Activated CD8-positive, alpha-beta T cell treated with anti-CD3 and anti-CD28 coated beads, Interleukin-2, amount 10 ng/mL, durations not matched to agents 7 days and 5 days (primary cell): Measurements from ENCODE around the gene ULK4. TPM values are rescaled to one million over a fixed set of nuclear protein-coding genes. Genes with fewer than 3 reads are reported as not detected.

Experiments
- ATAC-seq: fragments of 150-1000 bp; cut with Tn5 transposase; one replicate; pipeline ENCODE4 v1.10.0; 2021; ENCODE audit warnings: moderate library complexity
- CTCF ChIA-PET: fragments of 350-600 bp; sonication (Branson Sonifier 250); formaldehyde crosslinking; loops from one replicate; lab custom pipeline; 2021; ENCODE audit warnings: antibody characterized with exemption; lab: Charles Lee
- POLR2A ChIA-PET: fragments of 350-600 bp; sonication (Branson Sonifier 250); formaldehyde crosslinking; loops from one replicate; lab custom pipeline; 2021; ENCODE audit warnings: antibody characterized with exemption; lab: Charles Lee
- DNase-seq: peaks from one replicate; pipeline ENCODE4 v3.0.0-alpha.2; 2020
- H3K27ac Mint-ChIP-seq: one replicate; pipeline ENCODE4 v1.8.0; 2021; ENCODE audit warnings: mild to moderate bottlenecking, mixed read lengths
- H3K27me3 Mint-ChIP-seq: one replicate; pipeline ENCODE4 v1.8.0; 2021; ENCODE audit warnings: low read depth, mixed read lengths
- H3K36me3 Mint-ChIP-seq: one replicate; pipeline ENCODE4 v1.8.0; 2021; ENCODE audit warnings: low read depth, mixed read lengths
- H3K4me1 Mint-ChIP-seq: one replicate; pipeline ENCODE4 v1.8.0; 2021; ENCODE audit warnings: low read depth, mixed read lengths
- H3K4me3 Mint-ChIP-seq: one replicate; pipeline ENCODE4 v1.8.0; 2021; ENCODE audit warnings: mild to moderate bottlenecking, mixed read lengths
- H3K9me3 Mint-ChIP-seq: one replicate; pipeline ENCODE4 v1.8.0; 2022; ENCODE audit warnings: mixed read lengths; ENCODE audit not compliant: insufficient read depth
- total RNA-seq, 2 experiments: library from RNA; stranded (reverse); gene quantifications; one replicate each; pipeline ENCODE4 v1.2.3, GENCODE V29; 2021

Gene ULK4
- total RNA-seq, 2 experiments from 2014 or later, result 10.5 to 12.3 TPM

- Mint-ChIP-seq H3K27me3 (no peaks in the 10 kb centered on the region), H3K36me3 (no peaks in the 10 kb centered on the region), H3K27ac (no peak overlapping the region), H3K9me3 (no peaks in the 10 kb centered on the region), H3K4me1 (peaks cover 9% of the 10 kb centered on the region), H3K4me3 (no peak overlapping the region)
- ChIA-PET POLR2A (no interaction called here), CTCF (no interaction called here)
- no peak for ATAC-seq
- no peak for DNase-seq
Measured at GRCh38 chr3:41523897-41524296, 438.0 kb downstream of the ULK4 start.

GRCh38 chr3:41522612-41523011 is 439.3 kb downstream of the ULK4 start:
- Mint-ChIP-seq H3K4me3 (no peak overlapping the region), H3K27ac (no peak overlapping the region), H3K4me1 (peaks cover 9% of the 10 kb centered on the region), H3K36me3 (no peaks in the 10 kb centered on the region), H3K27me3 (no peaks in the 10 kb centered on the region), H3K9me3 (no peaks in the 10 kb centered on the region)
- POLR2A ChIA-PET, result interaction anchor here (0.7 kb wide), 1 partner anchor 15 kb away, joined by 3 read pairs; no protein-coding TSS in a partner anchor
- ATAC-seq (no peak), DNase-seq (no peak)
- CTCF ChIA-PET, result no interaction called here

- POLR2A ChIA-PET, result interaction anchor here (0.6 kb wide), 1 partner anchor 522 kb away, joined by 3 read pairs; no protein-coding TSS in a partner anchor
Measured at GRCh38 chr3:41521010-41521655, 440.8 kb downstream of the ULK4 start.

GRCh38 chr3:41519746-41520145 is 442.2 kb downstream of the ULK4 start:
- ChIA-PET CTCF (interaction anchor here (0.9 kb wide), 1 partner anchor 11 kb away, joined by 3 read pairs; no protein-coding TSS in a partner anchor), POLR2A (no interaction called here)
- no peak overlapping the region for H3K27ac Mint-ChIP-seq
- no peaks in the 10 kb centered on the region for H3K27me3 Mint-ChIP-seq
- H3K4me1 Mint-ChIP-seq, result peaks cover 9% of the 10 kb centered on the region
- no peak for ATAC-seq
- no peak overlapping the region for H3K4me3 Mint-ChIP-seq
- no peaks in the 10 kb centered on the region for H3K36me3 Mint-ChIP-seq
- no peak for DNase-seq
- no peaks in the 10 kb centered on the region for H3K9me3 Mint-ChIP-seq

More at GRCh38 chr3:41521010-41521655, 440.8 kb downstream of the ULK4 start:
- Mint-ChIP-seq H3K36me3 (no peaks in the 10 kb centered on the region), H3K27me3 (no peaks in the 10 kb centered on the region), H3K27ac (no peak overlapping the region), H3K4me1 (peaks cover 9% of the 10 kb centered on the region), H3K9me3 (no peaks in the 10 kb centered on the region), H3K4me3 (no peak overlapping the region)
- DNase-seq, result no peak
- ATAC-seq, result no peak
- CTCF ChIA-PET, result no interaction called here

GRCh38 chr3:41518626-41519025 is 443.3 kb downstream of the ULK4 start:
- Mint-ChIP-seq H3K27ac (no peak overlapping the region), H3K36me3 (no peaks in the 10 kb centered on the region), H3K4me1 (peaks cover 9% of the 10 kb centered on the region), H3K9me3 (no peaks in the 10 kb centered on the region), H3K4me3 (no peak overlapping the region), H3K27me3 (no peaks in the 10 kb centered on the region)
- ChIA-PET POLR2A (no interaction called here), CTCF (no interaction called here)
- DNase-seq (no peak), ATAC-seq (no peak)

- Mint-ChIP-seq H3K4me1 (no peaks in the 10 kb centered on the region), H3K36me3 (no peaks in the 10 kb centered on the region), H3K9me3 (peaks cover 15% of the 10 kb centered on the region), H3K27ac (no peak overlapping the region), H3K27me3 (no peaks in the 10 kb centered on the region), H3K4me3 (no peak overlapping the region)
- DNase-seq (no peak), ATAC-seq (no peak)
- POLR2A ChIA-PET, result no interaction called here
- CTCF ChIA-PET, result interaction anchor here (1.3 kb wide), 1 partner anchor 11 kb away, joined by 3 read pairs; no protein-coding TSS in a partner anchor
Measured at GRCh38 chr3:41508063-41508696, 453.7 kb downstream of the ULK4 start.

- CTCF ChIA-PET, result no interaction called here
- Mint-ChIP-seq H3K4me3 (no peak overlapping the region), H3K9me3 (peaks cover 11% of the 10 kb centered on the region), H3K36me3 (no peaks in the 10 kb centered on the region), H3K4me1 (no peaks in the 10 kb centered on the region), H3K27ac (no peak overlapping the region), H3K27me3 (no peaks in the 10 kb centered on the region)
- POLR2A ChIA-PET, result no interaction called here
- no peak for ATAC-seq
- no peak for DNase-seq
Measured at GRCh38 chr3:41507336-41508062, 454.4 kb downstream of the ULK4 start.

- H3K36me3 Mint-ChIP-seq, result no peaks in the 10 kb centered on the region
- no peaks in the 10 kb centered on the region for H3K27me3 Mint-ChIP-seq
- DNase-seq (no peak), ATAC-seq (no peak)
- CTCF ChIA-PET, result no interaction called here
- H3K4me1 Mint-ChIP-seq, result no peaks in the 10 kb centered on the region
- POLR2A ChIA-PET, result no interaction called here
- H3K27ac Mint-ChIP-seq, result no peak overlapping the region
- no peak overlapping the region for H3K4me3 Mint-ChIP-seq
- peaks cover 5% of the 10 kb centered on the region for H3K9me3 Mint-ChIP-seq
Measured at GRCh38 chr3:41503998-41504623, 457.8 kb downstream of the ULK4 start.

- Mint-ChIP-seq H3K9me3 (no peaks in the 10 kb centered on the region), H3K4me1 (no peaks in the 10 kb centered on the region), H3K36me3 (no peaks in the 10 kb centered on the region), H3K4me3 (no peak overlapping the region), H3K27ac (no peak overlapping the region), H3K27me3 (no peaks in the 10 kb centered on the region)
- ChIA-PET CTCF (no interaction called here), POLR2A (no interaction called here)
- DNase-seq, result no peak
- ATAC-seq, result no peak
Measured at GRCh38 chr3:41502481-41502880, 459.4 kb downstream of the ULK4 start.

GRCh38 chr3:41502023-41502422 is 459.9 kb downstream of the ULK4 start:
- Mint-ChIP-seq H3K4me3 (no peak overlapping the region), H3K4me1 (no peaks in the 10 kb centered on the region), H3K36me3 (no peaks in the 10 kb centered on the region), H3K9me3 (no peaks in the 10 kb centered on the region), H3K27ac (no peak overlapping the region), H3K27me3 (no peaks in the 10 kb centered on the region)
- ChIA-PET CTCF (no interaction called here), POLR2A (no interaction called here)
- DNase-seq (no peak), ATAC-seq (no peak)

- Mint-ChIP-seq H3K27ac (no peak overlapping the region), H3K9me3 (no peaks in the 10 kb centered on the region), H3K4me3 (no peak overlapping the region), H3K4me1 (no peaks in the 10 kb centered on the region), H3K27me3 (no peaks in the 10 kb centered on the region), H3K36me3 (no peaks in the 10 kb centered on the region)
- ChIA-PET CTCF (no interaction called here), POLR2A (no interaction called here)
- no peak for ATAC-seq
- DNase-seq, result no peak
Measured at GRCh38 chr3:41498847-41499246, 463.1 kb downstream of the ULK4 start.

- Mint-ChIP-seq H3K27ac (no peak overlapping the region), H3K4me1 (no peaks in the 10 kb centered on the region), H3K27me3 (no peaks in the 10 kb centered on the region), H3K36me3 (no peaks in the 10 kb centered on the region), H3K9me3 (no peaks in the 10 kb centered on the region), H3K4me3 (no peak overlapping the region)
- CTCF ChIA-PET, result no interaction called here
- ATAC-seq (no peak), DNase-seq (no peak)
- POLR2A ChIA-PET, result no interaction called here
Measured at GRCh38 chr3:41490360-41490759, 471.5 kb downstream of the ULK4 start.
